ENCODE measurements around the gene TRPV6.

Gene TRPV6

GRCh38 chr7:142880876-142881505 is 4.6 kb downstream of the TRPV6 start:
- Histone ChIP-seq H3K36me3 (ENCODE audit: control insufficient read depth, low read depth, low read length) (no peaks in the 10 kb centered on the region), H3K9ac (ENCODE audit: low read length) (no peak overlapping the region), H3K9me3 (ENCODE audit: control insufficient read depth, low read depth, low read length) (no peaks in the 10 kb centered on the region), H3K4me1 (ENCODE audit: control insufficient read depth, low read depth, low read length) (no peaks in the 10 kb centered on the region), H3K4me3 (ENCODE audit: low read length) (no peak overlapping the region), H3K27me3 (ENCODE audit: control insufficient read depth, insufficient read depth, low read length) (no peaks in the 10 kb centered on the region), H3K27ac (ENCODE audit: low read length) (no peak overlapping the region)

DNA sequence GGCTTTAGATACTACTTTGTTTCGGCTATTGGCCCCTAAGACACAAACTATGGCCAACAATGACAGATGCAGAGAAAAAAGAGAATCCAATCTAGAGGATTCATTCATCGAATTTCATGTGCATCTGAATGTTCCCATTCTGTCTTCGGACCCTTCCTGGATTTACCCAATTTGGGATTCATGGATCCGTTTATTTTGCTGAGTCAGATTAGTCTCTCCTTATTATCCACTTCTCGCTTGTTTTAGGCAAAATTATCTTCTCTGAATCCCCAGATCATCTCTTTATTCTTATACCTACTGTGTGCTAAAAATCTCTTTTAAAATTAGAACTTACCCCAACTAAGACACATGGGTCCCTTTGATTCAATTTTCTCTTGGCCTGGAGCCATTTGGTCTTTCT is 6.5 kb downstream of the TRPV6 start:
- H3K9me3 ChIP-seq (ENCODE audit: control insufficient read depth, low read depth, low read length), result no peaks in the 10 kb centered on the region
- H3K36me3 ChIP-seq (ENCODE audit: control insufficient read depth, low read depth, low read length), result no peaks in the 10 kb centered on the region
- no peak overlapping the region for H3K27ac ChIP-seq (ENCODE audit: low read length)
- H3K9ac ChIP-seq (ENCODE audit: low read length), result no peak overlapping the region
- H3K27me3 ChIP-seq (ENCODE audit: control insufficient read depth, insufficient read depth, low read length), result no peaks in the 10 kb centered on the region
- H3K4me1 ChIP-seq (ENCODE audit: control insufficient read depth, low read depth, low read length), result no peaks in the 10 kb centered on the region
- no peak overlapping the region for H3K4me3 ChIP-seq (ENCODE audit: low read length)

DNA sequence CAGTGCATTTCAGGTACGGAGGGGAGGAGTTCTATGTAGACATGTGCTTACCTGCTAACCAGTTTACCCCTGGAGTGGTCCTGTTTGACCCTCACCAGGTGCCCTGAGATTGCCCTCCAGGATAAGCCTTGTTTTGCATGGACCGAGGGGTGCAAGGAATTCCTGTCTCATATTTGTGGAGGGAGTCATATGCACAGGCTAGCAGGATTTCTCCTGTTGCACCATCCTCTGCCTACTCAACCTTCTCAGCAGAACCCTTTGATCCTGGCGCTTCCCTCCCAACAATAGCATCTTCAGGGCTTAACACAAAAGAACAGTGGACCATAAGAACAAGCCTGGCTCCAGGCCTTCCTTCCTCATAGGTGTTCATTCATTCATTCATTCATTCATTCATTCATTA is 7.2 kb downstream of the TRPV6 start:
- no peaks in the 10 kb centered on the region for H3K36me3 ChIP-seq (ENCODE audit: control insufficient read depth, low read depth, low read length)
- H3K4me3 ChIP-seq (ENCODE audit: low read length), result no peak overlapping the region
- H3K4me1 ChIP-seq (ENCODE audit: control insufficient read depth, low read depth, low read length), result no peaks in the 10 kb centered on the region
- no peaks in the 10 kb centered on the region for H3K27me3 ChIP-seq (ENCODE audit: control insufficient read depth, insufficient read depth, low read length)
- H3K9ac ChIP-seq (ENCODE audit: low read length), result no peak overlapping the region
- no peaks in the 10 kb centered on the region for H3K9me3 ChIP-seq (ENCODE audit: control insufficient read depth, low read depth, low read length)
- H3K27ac ChIP-seq (ENCODE audit: low read length), result no peak overlapping the region

DNA sequence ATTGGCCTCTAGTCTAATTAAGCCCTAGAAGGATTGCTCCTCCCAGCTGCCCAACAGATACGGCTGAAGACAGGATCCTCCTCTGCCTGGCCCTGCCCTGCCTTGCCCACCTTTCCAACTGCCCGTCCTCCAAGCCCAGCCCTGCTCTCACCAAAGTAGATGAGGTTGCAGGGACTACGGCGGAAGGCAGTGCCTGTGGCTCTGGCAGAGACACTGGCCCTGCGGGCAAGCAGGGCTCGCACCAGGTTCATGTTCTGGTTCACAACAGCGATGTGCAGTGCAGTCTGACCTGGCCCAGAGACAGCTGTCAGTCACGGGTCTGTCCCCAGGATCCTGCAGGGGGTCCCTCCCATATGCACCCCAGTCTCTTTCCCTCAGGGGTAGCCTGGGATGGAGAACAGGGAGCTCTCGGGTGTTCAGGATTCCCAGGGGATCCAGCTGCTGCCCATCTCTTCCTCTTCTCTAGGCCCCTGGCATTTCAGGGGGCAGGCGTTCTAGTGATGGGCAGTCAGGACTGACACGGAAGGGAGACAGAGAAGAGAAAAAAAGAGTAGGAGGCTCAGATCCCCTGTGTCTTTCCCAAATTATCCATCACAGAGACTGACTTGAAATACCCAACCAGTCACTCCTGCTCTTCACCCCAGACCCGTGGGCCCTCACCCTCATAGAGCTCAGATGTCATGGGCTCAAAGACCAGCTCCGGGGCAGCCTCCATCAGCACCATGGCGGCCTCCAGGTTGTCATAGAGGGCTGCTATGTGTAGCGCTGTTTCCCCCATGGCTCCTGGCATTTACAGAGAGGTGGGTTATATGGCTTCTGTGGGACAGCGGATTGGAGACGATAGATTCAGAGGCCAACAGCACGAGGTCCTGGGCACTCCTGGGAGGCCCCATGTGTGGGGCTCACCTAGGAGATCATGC is 8.3 kb downstream of the TRPV6 start:
- Histone ChIP-seq H3K27ac (ENCODE audit: low read length) (no peak overlapping the region), H3K4me1 (ENCODE audit: control insufficient read depth, low read depth, low read length) (no peaks in the 10 kb centered on the region), H3K27me3 (ENCODE audit: control insufficient read depth, insufficient read depth, low read length) (no peaks in the 10 kb centered on the region), H3K9ac (ENCODE audit: low read length) (no peak overlapping the region), H3K9me3 (ENCODE audit: control insufficient read depth, low read depth, low read length) (no peaks in the 10 kb centered on the region), H3K36me3 (ENCODE audit: control insufficient read depth, low read depth, low read length) (no peaks in the 10 kb centered on the region), H3K4me3 (ENCODE audit: low read length) (no peak overlapping the region)

- no peaks in the 10 kb centered on the region for H3K4me1 ChIP-seq (ENCODE audit: control insufficient read depth, low read depth, low read length)
- no peak overlapping the region for H3K4me3 ChIP-seq (ENCODE audit: low read length)
- no peaks in the 10 kb centered on the region for H3K36me3 ChIP-seq (ENCODE audit: control insufficient read depth, low read depth, low read length)
- H3K27ac ChIP-seq (ENCODE audit: low read length), result no peak overlapping the region
- H3K27me3 ChIP-seq (ENCODE audit: control insufficient read depth, insufficient read depth, low read length), result no peaks in the 10 kb centered on the region
- no peak overlapping the region for H3K9ac ChIP-seq (ENCODE audit: low read length)
- no peaks in the 10 kb centered on the region for H3K9me3 ChIP-seq (ENCODE audit: control insufficient read depth, low read depth, low read length)
Observed at GRCh38 chr7:142876236-142876960, 9.1 kb downstream of the TRPV6 start.

DNA sequence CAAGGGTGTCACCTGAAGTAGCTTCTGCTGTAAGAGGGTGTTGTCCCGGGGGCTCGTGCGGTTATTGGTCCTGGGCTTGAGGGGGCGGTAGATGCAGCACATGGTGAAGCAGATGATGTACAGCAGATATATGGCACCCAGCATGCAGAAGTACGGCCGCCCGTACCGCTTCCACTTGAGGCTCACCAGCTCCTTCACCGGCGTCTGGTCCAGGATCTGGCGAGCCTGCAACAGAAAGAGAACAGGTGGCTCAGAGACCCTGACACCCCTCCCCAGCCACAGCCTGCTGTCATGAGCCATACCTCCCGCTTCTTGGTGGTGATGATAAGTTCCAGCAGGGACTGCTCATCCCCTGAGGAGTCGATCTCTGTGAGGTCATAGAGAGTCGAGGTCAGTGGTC is 10.1 kb downstream of the TRPV6 start:
- Histone ChIP-seq H3K27me3 (ENCODE audit: control insufficient read depth, insufficient read depth, low read length) (no peaks in the 10 kb centered on the region), H3K27ac (ENCODE audit: low read length) (no peak overlapping the region), H3K4me3 (ENCODE audit: low read length) (no peak overlapping the region), H3K4me1 (ENCODE audit: control insufficient read depth, low read depth, low read length) (no peaks in the 10 kb centered on the region), H3K36me3 (ENCODE audit: control insufficient read depth, low read depth, low read length) (no peaks in the 10 kb centered on the region), H3K9ac (ENCODE audit: low read length) (no peak overlapping the region), H3K9me3 (ENCODE audit: control insufficient read depth, low read depth, low read length) (no peaks in the 10 kb centered on the region)

GRCh38 chr7:142874837-142875236 is 10.7 kb downstream of the TRPV6 start:
- H3K9ac ChIP-seq (ENCODE audit: low read length), result no peak overlapping the region
- no peak overlapping the region for H3K4me3 ChIP-seq (ENCODE audit: low read length)
- H3K27ac ChIP-seq (ENCODE audit: low read length), result no peak overlapping the region
- no peaks in the 10 kb centered on the region for H3K4me1 ChIP-seq (ENCODE audit: control insufficient read depth, low read depth, low read length)
- no peaks in the 10 kb centered on the region for H3K9me3 ChIP-seq (ENCODE audit: control insufficient read depth, low read depth, low read length)
- no peaks in the 10 kb centered on the region for H3K36me3 ChIP-seq (ENCODE audit: control insufficient read depth, low read depth, low read length)
- H3K27me3 ChIP-seq (ENCODE audit: control insufficient read depth, insufficient read depth, low read length), result no peaks in the 10 kb centered on the region

DNA sequence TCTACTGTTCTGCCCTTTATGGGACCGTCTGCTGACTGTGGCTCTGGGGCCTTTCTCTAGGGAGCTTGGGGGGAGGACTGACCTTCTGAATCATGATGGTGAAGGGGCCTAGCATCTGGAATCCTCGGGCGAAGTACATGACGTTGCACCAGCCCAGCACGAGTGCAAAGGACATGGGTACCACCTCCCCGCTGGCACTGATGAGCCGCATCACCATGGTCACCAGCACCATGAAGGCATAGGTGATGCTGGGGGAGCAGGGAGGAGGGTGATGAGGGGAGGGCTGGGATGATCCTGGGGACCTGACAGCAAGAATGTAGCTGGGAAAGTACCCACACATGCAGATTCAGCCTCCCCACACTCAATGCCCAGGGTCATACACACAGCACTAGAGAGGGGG is 11.1 kb downstream of the TRPV6 start:
- Histone ChIP-seq H3K4me1 (ENCODE audit: control insufficient read depth, low read depth, low read length) (no peaks in the 10 kb centered on the region), H3K9ac (ENCODE audit: low read length) (no peak overlapping the region), H3K27me3 (ENCODE audit: control insufficient read depth, insufficient read depth, low read length) (no peaks in the 10 kb centered on the region), H3K27ac (ENCODE audit: low read length) (no peak overlapping the region), H3K4me3 (ENCODE audit: low read length) (no peak overlapping the region), H3K9me3 (ENCODE audit: control insufficient read depth, low read depth, low read length) (no peaks in the 10 kb centered on the region), H3K36me3 (ENCODE audit: control insufficient read depth, low read depth, low read length) (no peaks in the 10 kb centered on the region)

DNA sequence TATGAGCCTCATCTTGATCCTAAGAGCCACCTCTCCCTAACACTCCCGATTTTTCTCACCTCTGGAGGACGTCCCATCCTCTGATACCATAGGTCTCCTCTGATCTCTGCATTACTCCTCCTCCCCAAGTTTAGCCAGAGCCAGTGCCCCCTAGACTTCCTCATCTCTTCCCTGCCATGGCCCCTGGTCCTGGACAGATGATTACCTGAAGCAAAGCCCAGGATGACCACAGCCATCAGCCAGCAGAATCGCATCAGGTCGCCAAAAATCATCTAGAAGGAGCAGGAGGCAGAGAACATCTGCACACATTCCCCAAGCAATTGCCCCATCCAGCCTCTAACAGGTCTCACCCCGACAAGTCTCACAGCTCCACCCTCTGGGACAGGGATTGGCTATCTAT is 11.7 kb downstream of the TRPV6 start:
- H3K4me1 ChIP-seq (ENCODE audit: control insufficient read depth, low read depth, low read length), result no peaks in the 10 kb centered on the region
- no peak overlapping the region for H3K9ac ChIP-seq (ENCODE audit: low read length)
- no peak overlapping the region for H3K4me3 ChIP-seq (ENCODE audit: low read length)
- H3K36me3 ChIP-seq (ENCODE audit: control insufficient read depth, low read depth, low read length), result no peaks in the 10 kb centered on the region
- no peaks in the 10 kb centered on the region for H3K9me3 ChIP-seq (ENCODE audit: control insufficient read depth, low read depth, low read length)
- H3K27ac ChIP-seq (ENCODE audit: low read length), result no peak overlapping the region
- H3K27me3 ChIP-seq (ENCODE audit: control insufficient read depth, insufficient read depth, low read length), result no peaks in the 10 kb centered on the region

DNA sequence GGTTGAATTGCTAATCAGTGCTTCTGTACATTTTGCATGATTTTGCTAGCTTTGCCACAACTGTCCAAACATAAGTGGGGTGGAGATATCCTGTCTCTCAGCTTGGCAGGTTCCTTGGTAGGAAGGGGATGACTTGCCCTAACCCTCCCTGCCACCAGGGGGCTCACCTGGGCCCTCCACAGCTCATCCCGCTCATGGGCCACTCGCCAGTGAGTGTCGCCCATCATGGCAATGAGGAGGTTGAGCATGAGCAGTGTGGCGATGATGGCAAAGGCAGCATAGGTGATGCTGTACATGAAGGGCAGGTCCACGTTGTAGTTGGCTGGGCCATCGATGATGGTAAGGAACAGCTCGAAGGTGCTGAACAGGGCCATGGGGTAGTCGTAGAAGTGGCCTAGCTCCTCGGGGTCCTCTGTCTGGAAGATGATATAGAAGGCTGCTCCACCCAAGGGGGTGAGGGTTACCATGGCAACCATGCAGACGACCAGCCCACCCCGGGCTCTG is 12.2 kb downstream of the TRPV6 start:
- Histone ChIP-seq H3K4me3 (ENCODE audit: low read length) (no peak overlapping the region), H3K27ac (ENCODE audit: low read length) (no peak overlapping the region), H3K27me3 (ENCODE audit: control insufficient read depth, insufficient read depth, low read length) (no peaks in the 10 kb centered on the region), H3K4me1 (ENCODE audit: control insufficient read depth, low read depth, low read length) (no peaks in the 10 kb centered on the region), H3K36me3 (ENCODE audit: control insufficient read depth, low read depth, low read length) (no peaks in the 10 kb centered on the region), H3K9me3 (ENCODE audit: control insufficient read depth, low read depth, low read length) (no peaks in the 10 kb centered on the region), H3K9ac (ENCODE audit: low read length) (no peak overlapping the region)

DNA sequence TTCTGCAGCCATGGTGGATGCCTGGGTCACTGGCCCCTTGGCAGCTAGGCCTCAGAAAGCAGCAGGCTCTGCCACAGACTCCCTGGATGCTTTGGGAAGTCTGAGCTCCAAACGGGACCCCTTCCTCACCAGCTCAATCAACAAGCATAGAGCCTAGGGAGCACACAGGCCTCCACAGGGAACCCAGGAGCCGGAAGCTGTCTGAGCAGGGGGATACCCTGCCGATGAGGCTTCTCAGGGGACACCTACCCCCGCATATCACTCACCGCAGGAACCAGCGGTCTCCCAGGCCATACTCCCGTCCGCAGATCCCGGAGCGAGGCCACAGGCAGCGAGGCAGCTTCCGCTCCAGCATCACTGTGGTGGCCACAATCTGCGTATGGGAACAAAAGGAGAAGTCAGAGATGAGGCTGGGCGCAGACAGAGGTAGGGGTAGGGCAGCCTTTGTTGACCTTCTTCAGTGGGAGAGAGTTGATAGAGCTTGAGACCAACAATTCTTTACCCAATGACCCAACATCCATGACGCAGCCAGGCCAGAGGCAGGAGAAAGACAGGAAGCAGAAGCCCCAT is 13.4 kb downstream of the TRPV6 start:
- no peaks in the 10 kb centered on the region for H3K27me3 ChIP-seq (ENCODE audit: control insufficient read depth, insufficient read depth, low read length)
- no peak overlapping the region for H3K4me3 ChIP-seq (ENCODE audit: low read length)
- H3K36me3 ChIP-seq (ENCODE audit: control insufficient read depth, low read depth, low read length), result no peaks in the 10 kb centered on the region
- no peaks in the 10 kb centered on the region for H3K9me3 ChIP-seq (ENCODE audit: control insufficient read depth, low read depth, low read length)
- no peak overlapping the region for H3K27ac ChIP-seq (ENCODE audit: low read length)
- no peak overlapping the region for H3K9ac ChIP-seq (ENCODE audit: low read length)
- H3K4me1 ChIP-seq (ENCODE audit: control insufficient read depth, low read depth, low read length), result no peaks in the 10 kb centered on the region
